ENCODE results near the gene NCBP3. TPM values are rescaled to one million over a fixed set of nuclear protein-coding genes. Genes with fewer than 3 reads are reported as not detected.

The NCBP3 gene
- total RNA-seq, 1 experiment from 2014 or later = 28.1 TPM

DNA sequence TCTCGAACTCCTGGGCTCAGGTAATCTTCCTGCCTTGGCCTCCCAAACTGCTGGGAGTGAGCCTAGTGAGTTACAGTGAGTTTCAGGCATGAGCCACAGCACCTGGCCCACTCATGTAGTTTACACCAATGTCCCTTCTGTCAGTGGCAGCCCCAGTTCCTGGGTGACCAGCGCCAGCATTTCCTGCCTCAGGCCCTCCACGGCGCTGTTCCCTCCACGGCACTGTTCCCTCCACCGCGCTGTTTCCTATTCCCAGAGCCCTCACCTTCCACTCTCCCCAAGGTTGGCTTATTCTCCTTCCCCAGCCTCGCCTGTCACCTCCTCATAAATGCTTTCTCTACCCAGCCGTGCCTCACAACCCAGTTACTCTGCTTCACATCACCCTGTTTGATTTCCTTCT lies 77.7 kb downstream of the NCBP3 start:
- no TSS peak for BruUV-seq (replicated peaks)
- TF ChIP-seq POLR2AphosphoS5 (IDR thresholded peaks at IDR 0.05; ENCODE audit: low read depth, low read length) = no peak
- TF ChIP-seq SIN3A (IDR thresholded peaks at IDR 0.05; ENCODE audit: borderline replicate concordance, insufficient read depth, low read depth, low read length) = no peak
- TF ChIP-seq, protein P1, sequence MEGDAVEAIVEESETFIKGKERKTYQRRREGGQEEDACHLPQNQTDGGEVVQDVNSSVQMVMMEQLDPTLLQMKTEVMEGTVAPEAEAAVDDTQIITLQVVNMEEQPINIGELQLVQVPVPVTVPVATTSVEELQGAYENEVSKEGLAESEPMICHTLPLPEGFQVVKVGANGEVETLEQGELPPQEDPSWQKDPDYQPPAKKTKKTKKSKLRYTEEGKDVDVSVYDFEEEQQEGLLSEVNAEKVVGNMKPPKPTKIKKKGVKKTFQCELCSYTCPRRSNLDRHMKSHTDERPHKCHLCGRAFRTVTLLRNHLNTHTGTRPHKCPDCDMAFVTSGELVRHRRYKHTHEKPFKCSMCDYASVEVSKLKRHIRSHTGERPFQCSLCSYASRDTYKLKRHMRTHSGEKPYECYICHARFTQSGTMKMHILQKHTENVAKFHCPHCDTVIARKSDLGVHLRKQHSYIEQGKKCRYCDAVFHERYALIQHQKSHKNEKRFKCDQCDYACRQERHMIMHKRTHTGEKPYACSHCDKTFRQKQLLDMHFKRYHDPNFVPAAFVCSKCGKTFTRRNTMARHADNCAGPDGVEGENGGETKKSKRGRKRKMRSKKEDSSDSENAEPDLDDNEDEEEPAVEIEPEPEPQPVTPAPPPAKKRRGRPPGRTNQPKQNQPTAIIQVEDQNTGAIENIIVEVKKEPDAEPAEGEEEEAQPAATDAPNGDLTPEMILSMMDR (IDR thresholded peaks at IDR 0.05) = no peak
- TF ChIP-seq, protein P2, sequence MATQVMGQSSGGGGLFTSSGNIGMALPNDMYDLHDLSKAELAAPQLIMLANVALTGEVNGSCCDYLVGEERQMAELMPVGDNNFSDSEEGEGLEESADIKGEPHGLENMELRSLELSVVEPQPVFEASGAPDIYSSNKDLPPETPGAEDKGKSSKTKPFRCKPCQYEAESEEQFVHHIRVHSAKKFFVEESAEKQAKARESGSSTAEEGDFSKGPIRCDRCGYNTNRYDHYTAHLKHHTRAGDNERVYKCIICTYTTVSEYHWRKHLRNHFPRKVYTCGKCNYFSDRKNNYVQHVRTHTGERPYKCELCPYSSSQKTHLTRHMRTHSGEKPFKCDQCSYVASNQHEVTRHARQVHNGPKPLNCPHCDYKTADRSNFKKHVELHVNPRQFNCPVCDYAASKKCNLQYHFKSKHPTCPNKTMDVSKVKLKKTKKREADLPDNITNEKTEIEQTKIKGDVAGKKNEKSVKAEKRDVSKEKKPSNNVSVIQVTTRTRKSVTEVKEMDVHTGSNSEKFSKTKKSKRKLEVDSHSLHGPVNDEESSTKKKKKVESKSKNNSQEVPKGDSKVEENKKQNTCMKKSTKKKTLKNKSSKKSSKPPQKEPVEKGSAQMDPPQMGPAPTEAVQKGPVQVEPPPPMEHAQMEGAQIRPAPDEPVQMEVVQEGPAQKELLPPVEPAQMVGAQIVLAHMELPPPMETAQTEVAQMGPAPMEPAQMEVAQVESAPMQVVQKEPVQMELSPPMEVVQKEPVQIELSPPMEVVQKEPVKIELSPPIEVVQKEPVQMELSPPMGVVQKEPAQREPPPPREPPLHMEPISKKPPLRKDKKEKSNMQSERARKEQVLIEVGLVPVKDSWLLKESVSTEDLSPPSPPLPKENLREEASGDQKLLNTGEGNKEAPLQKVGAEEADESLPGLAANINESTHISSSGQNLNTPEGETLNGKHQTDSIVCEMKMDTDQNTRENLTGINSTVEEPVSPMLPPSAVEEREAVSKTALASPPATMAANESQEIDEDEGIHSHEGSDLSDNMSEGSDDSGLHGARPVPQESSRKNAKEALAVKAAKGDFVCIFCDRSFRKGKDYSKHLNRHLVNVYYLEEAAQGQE (IDR thresholded peaks at IDR 0.05; ENCODE audit: insufficient read depth in 1 of 2, low read depth in 2 of 2, low read length in 1 of 2) = no peak
- TF ChIP-seq TCF7L2 (IDR thresholded peaks at IDR 0.05; ENCODE audit: low read depth, low read length) = no peak
- no peaks in the 10 kb centered on the region for H3K27me3 ChIP-seq (ENCODE audit: control insufficient read depth, insufficient read depth, low read length)
- H3K9me3 ChIP-seq (ENCODE audit: control insufficient read depth, insufficient read depth, low read depth, low read length) = no peaks in the 10 kb centered on the region
- no peak for ATAC-seq
- ChIA-PET POLR2A (no interaction called here), CTCF (no interaction called here)
- intact Hi-C loops (cut with micrococcal nuclease; ENCODE audit: unreplicated experiment) = no loop called here
- H3K27ac ChIP-seq (ENCODE audit: low read length) = no peak overlapping the region
- in situ Hi-C loops (cut with HindIII; ENCODE audit: low pct_unique_long_range_greater_than_20kb, low sequenced_read_pairs) = no loop called here
- no peak overlapping the region for H3K4me3 ChIP-seq (ENCODE audit: low read depth in 2 of 2, low read length in 2 of 2)
- no peaks in the 10 kb centered on the region for H3K36me3 ChIP-seq (ENCODE audit: control insufficient read depth, insufficient read depth, low read length)
- no peaks in the 10 kb centered on the region for H3K4me1 ChIP-seq (ENCODE audit: control insufficient read depth, insufficient read depth, low read length)
- DNase-seq (ENCODE audit: low read depth, low spot score) = no peak

DNA sequence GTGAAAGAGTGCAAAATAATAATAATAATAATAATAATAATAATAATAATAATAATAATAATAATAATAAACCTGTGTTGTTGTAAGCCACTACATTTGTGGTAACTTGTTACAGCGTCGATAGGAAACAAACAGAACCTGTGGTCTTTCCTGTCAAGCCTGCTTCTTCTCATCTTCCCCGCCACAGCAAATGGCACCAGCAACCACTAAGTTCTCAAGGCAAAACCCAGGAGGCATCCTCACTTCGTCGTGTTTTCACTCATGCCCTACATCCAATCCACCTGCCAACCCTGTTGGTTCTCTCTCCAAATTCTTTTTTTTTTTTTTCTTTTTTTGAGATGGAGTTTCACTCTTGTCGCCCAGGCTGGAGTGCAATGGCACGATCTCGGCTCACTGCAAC lies 79.3 kb downstream of the NCBP3 start:
- TF ChIP-seq POLR2AphosphoS5 (IDR thresholded peaks at IDR 0.05; ENCODE audit: low read depth, low read length) (no peak), TCF7L2 (IDR thresholded peaks at IDR 0.05; ENCODE audit: low read depth, low read length) (no peak), SIN3A (IDR thresholded peaks at IDR 0.05; ENCODE audit: borderline replicate concordance, insufficient read depth, low read depth, low read length) (no peak)
- TF ChIP-seq, protein P1 (IDR thresholded peaks at IDR 0.05) = no peak
- TF ChIP-seq, protein P2 (IDR thresholded peaks at IDR 0.05; ENCODE audit: insufficient read depth in 1 of 2, low read depth in 2 of 2, low read length in 1 of 2) = no peak
- no peak for ATAC-seq
- Histone ChIP-seq H3K4me3 (ENCODE audit: low read depth in 2 of 2, low read length in 2 of 2) (no peak overlapping the region), H3K36me3 (ENCODE audit: control insufficient read depth, insufficient read depth, low read length) (no peaks in the 10 kb centered on the region), H3K9me3 (ENCODE audit: control insufficient read depth, insufficient read depth, low read depth, low read length) (no peaks in the 10 kb centered on the region), H3K27ac (ENCODE audit: low read length) (no peak overlapping the region), H3K4me1 (ENCODE audit: control insufficient read depth, insufficient read depth, low read length) (no peaks in the 10 kb centered on the region), H3K27me3 (ENCODE audit: control insufficient read depth, insufficient read depth, low read length) (no peaks in the 10 kb centered on the region)
- BruUV-seq (replicated peaks) = no TSS peak
- no peak for DNase-seq (ENCODE audit: low read depth, low spot score)
- intact Hi-C loops (cut with micrococcal nuclease; ENCODE audit: unreplicated experiment) (no loop called here), in situ Hi-C loops (cut with HindIII; ENCODE audit: low pct_unique_long_range_greater_than_20kb, low sequenced_read_pairs) (no loop called here)
- CTCF ChIA-PET = interaction anchor here (0.6 kb wide), 1 partner anchor 84 kb away, joined by 4 read pairs; no protein-coding TSS in a partner anchor
- POLR2A ChIA-PET = no interaction called here

All from Panc1 (cell line).